GM18507 (cell line): ENCODE measurements around the gene GNAI3.

Experiments
- DNase-seq: peaks from one replicate; pipeline ENCODE4 v3.0.0; 2011; ENCODE audit warnings: low read depth; ENCODE audit not compliant: insufficient read length; ENCODE audit errors: extremely low spot score
- FAIRE-seq: peaks from 2 replicates; lab custom pipeline; 2011; peaks lifted over from hg19 to GRCh38; lab: Jason Lieb, UNC

Gene GNAI3

GRCh38 chr1:109542657-109543056, 5.8 kb upstream of the GNAI3 start:
- FAIRE-seq (no peak), DNase-seq (no peak)

GRCh38 chr1:109543283-109543987, 5.0 kb upstream of the GNAI3 start:
- FAIRE-seq (no peak), DNase-seq (no peak)

- FAIRE-seq (no peak), DNase-seq (no peak)
Observed at GRCh38 chr1:109543988-109544735, 4.3 kb upstream of the GNAI3 start.

GRCh38 chr1:109546311-109547109, 1.9 kb upstream of the GNAI3 start:
- FAIRE-seq = peak; percentile 92

GRCh38 chr1:109547463-109548320, 723 bp upstream of the GNAI3 start:
- no peak for DNase-seq
- FAIRE-seq = no peak

More at GRCh38 chr1:109546311-109547109, 1.9 kb upstream of the GNAI3 start:
- DNase-seq = peak; percentile 70

GRCh38 chr1:109556563-109556962, 8.1 kb downstream of the GNAI3 start:
- DNase-seq = no peak
- FAIRE-seq = no peak

- DNase-seq (no peak), FAIRE-seq (no peak)
Observed at GRCh38 chr1:109557520-109557919, 9.1 kb downstream of the GNAI3 start.

GRCh38 chr1:109559995-109560394, 11.6 kb downstream of the GNAI3 start:
- FAIRE-seq = peak; percentile 9

GRCh38 chr1:109564194-109564878, 15.9 kb downstream of the GNAI3 start:
- DNase-seq (no peak), FAIRE-seq (no peak)

More at GRCh38 chr1:109559995-109560394, 11.6 kb downstream of the GNAI3 start:
- DNase-seq = no peak

- FAIRE-seq = no peak
- DNase-seq = no peak
Observed at GRCh38 chr1:109565241-109565640, 16.8 kb downstream of the GNAI3 start.

GRCh38 chr1:109566982-109567381, 18.6 kb downstream of the GNAI3 start:
- FAIRE-seq = no peak
- DNase-seq = no peak

- FAIRE-seq = peak; percentile 9
- DNase-seq = no peak
Observed at GRCh38 chr1:109567877-109568672, 19.7 kb downstream of the GNAI3 start.

- no peak for DNase-seq
- FAIRE-seq = no peak
Observed at GRCh38 chr1:109569323-109569722, 20.9 kb downstream of the GNAI3 start.

- no peak for DNase-seq
- FAIRE-seq = no peak
Observed at GRCh38 chr1:109570414-109570813, 22.0 kb downstream of the GNAI3 start.

GRCh38 chr1:109573785-109574184, 25.4 kb downstream of the GNAI3 start:
- DNase-seq (no peak), FAIRE-seq (no peak)

- FAIRE-seq (no peak), DNase-seq (no peak)
Observed at GRCh38 chr1:109578947-109579443, 30.6 kb downstream of the GNAI3 start.

- no peak for FAIRE-seq
Observed at GRCh38 chr1:109579491-109579890, 31.1 kb downstream of the GNAI3 start.

GRCh38 chr1:109582021-109582420, 33.6 kb downstream of the GNAI3 start:
- FAIRE-seq = no peak
- no peak for DNase-seq

More at GRCh38 chr1:109579491-109579890, 31.1 kb downstream of the GNAI3 start:
- DNase-seq = no peak
